ENCODE measurements around the gene RPAP2.
"Not testable (repeated sequence)": the region's sequence is repeated elsewhere in the genome, so short reads cannot be mapped to it uniquely, and the experiment has no call there.

The RPAP2 gene

DNA sequence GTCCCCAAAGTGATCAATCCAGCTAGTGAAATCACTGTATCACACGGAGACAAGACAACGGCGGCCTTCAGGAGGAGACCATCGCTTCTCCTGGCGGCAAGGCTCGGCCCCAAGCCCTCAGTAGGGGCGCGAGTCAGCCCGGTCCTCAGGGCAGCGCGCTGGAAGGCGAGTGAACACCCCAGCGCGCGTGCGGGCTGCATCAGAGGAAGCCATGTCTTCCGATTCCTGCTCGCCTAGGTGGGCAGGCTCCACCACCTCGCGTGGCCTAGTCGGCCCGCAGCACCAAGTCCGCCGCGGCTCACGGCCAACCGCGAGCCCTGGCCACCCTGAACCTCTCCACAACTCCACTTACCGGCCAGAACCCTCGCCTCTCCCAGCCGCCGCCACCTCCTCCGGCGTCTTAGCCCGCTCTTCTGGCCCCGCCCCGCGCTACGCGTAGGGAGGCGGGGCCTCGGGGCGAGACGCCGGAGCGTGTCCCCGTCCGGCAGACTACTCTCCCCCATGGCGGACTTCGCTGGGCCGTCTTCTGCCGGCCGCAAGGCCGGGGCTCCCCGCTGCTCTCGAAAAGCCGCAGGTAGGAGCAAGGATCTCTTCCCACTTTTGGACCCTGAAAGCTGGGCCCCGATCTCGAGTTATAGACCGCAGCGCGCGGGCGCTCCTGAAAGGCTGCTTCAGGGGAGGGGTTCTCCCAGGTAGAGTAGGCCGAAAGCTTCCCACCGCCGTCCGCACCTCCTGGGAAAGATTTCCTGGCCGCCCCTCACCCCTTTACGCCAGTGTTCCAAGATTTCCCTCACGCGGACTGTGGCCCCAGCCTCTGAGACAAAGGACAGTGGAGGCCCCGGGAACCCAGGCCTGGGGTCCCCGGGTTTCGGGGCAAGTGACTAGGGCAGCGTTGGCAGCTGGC, at the start of gene RPAP2, which contains the start of gene GLMN:
Gene RPAP2, plus strand, starts transcription at position 487 of the 904 bp plus-strand sequence. Its CDS starts 15 bp downstream, at position 502.
Gene GLMN, minus strand, starts transcription at position 415 of the 904 bp plus-strand sequence. CDS start 988 bp downstream, outside the sequence.
- peak; percentile 78 to 81 for DNase-seq

DNA sequence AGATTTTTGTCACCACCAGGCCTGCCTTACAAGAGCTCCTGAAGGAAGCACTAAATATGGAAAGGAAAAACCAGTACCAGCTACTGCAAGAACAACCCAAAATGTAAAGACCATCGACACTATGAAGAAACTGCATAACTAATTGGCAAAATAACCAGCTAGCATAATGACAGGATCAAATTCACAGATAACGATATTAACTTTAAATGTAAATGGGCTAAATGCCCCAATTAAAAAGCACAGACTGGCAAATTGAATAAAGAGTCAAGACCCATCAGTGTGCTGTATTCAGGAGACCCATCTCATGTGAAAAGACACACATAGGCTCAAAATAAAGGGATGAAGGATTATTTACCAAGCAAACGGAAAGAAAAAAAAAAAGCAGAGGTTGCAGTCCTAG, 44.1 kb upstream of the RPAP2 start:
- DNase-seq, result not testable (repeated sequence)

DNA sequence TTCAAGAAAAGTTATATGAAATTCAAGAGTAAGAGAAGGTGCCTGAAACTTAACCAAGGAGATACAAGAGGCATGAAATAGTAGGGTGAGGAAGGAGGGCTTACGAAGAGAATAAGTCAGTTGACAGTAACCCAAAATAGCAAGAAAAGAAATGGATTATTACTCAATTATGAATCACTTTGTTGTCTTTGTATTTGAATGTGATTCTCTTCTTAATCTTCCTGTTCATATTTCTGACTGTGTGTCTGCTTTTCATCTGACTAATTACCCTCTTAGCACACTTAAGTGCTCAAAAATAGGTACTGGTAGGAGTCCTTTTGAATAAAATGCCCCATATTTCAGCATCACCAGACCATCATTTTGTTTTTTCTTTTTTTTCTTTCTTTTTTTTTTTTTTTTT, 39.5 kb upstream of the RPAP2 start:
- DNase-seq, result no peak

DNA sequence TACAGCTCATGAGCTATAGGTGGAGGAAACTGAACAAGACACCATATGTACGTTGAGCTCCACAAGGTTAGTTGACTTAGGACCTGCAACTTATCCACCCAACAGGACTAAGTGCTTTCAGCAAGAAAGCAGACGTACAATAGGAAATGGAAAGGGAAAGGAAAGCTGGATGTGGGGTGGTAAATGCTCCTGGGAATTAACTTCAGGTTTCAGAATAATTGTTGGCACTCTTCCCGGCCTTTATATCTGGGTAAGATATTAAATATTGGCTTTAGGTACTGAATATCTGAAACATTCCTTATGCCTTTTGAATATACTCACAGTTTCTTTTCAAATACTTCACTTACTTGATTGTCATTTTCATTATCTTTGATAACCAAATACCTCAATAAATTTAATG, 36.3 kb upstream of the RPAP2 start:
- DNase-seq, result no peak

DNA sequence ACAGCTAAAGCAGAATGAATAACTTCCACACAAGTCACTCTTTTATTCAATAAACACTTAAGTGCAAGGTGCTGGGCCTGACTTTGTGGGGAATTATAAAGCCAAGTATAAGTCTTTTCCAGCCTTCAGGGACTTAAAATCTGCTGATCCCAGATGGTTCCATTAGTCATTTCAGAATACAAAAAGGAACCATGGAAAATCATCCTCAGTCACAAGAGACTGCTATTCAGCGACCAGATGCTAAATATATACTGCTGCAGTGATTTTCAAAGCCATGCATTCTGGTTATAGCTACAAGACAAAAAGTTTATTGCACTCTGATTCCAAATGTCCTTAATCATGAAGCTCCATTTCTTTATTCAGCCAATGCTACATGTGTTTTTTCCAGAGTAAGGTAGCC, 25.8 kb upstream of the RPAP2 start:
- DNase-seq, result peak in 1 of 2 donors; percentile 32

DNA sequence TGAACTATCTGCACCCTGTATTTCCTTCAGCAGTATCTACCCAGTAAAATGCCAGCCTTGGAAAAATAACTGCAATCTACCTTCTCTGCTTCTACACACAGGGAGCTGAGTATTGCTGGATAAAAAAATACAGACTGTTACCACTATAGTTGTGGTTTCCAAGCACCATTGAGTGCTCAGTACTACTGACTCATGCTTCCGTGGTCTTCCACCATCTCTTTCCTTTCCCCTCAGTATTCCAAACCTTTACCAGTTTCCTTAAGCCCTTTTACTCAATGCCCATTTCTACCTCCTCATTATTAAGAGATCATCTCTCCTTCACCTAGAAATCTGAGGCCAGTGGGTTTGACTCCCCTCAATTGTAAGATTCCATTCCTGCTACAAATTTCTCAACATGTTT, 23.9 kb upstream of the RPAP2 start:
- no peak for DNase-seq

DNA sequence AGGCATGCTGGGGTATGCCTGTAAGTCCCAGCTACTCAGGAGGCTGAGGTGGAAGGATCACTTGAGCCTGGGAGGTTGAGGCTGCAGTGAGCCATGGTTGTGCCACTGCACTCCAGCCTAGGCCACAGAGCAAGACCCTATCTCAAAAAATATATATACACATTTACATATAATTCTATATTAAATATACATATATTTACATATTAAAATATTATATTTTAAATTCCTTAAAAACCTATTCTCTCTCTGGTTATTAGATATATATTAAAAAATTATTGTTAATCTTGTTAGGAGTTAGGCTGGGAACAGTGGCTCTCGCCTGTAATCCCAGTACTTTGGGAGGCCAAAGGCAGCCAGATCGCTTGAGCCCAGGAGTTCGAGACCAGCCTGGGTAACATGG, 22.8 kb upstream of the RPAP2 start:
- DNase-seq, result no peak

DNA sequence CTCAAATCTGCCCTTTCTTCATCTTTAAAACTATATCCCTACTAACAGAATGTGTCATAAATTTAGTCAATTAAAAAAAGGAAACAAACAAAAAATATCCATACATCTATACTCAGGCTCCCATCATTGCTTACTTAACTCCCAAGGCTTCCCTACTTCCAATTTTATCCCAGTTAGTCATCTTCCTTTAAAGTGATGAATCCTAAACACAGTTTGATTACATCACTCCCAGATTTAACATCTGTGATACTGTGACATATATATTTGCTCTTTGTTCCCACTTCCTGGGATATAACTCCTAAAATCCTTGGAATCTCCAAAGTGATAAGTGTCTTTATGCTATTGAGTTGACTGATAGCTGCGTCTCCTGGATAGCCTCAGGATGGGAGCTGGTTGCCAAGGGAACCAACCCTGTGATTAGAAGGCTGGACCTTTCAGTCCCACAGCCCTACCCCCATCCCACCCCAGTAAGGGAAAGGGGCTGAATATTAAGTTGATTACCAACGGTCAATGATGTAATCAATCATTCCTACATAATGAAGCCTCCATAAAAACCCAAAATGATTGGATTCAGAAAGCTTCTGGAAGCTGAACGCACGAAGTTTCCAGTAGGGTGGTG, 21.6 kb upstream of the RPAP2 start:
- no peak for DNase-seq

DNA sequence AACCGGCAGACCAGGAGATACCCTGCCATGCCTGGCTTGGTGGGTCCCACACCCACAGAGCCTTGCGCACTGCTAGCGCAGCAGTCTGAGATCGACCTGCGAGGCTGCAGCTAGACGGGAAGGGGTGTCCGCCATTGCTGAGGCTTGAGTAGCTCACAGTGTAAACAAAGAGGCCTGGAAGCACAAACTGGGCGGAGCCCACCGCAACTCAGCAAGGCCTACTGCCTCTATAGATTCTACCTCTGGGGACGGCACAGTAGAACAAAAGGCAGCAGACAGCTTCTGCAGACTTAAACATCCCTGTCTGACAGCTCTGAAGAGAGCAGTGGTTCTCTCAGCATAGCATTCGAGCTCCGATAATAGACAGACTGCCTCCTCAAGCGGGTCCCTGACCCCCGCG, 19.1 kb upstream of the RPAP2 start:
- not testable (repeated sequence) for DNase-seq

DNA sequence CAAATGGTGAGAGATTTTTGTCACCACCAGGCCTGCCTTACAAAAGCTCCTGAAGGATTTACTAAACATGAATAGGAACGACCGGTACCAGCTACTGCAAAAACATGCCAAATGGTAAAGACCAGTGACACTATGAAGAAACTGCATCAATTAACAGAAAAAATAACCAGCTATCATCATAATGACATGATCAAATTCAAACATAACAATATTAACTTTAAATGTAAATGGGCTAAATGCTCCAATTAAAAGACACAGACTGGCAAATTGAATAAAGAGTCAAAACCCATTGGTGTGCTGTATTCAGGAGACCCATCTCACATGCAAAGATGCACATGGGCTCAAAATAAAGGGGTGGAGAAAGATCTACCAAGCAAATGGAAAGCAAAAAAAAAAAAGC, 17.4 kb upstream of the RPAP2 start:
- DNase-seq, result not testable (repeated sequence)

DNA sequence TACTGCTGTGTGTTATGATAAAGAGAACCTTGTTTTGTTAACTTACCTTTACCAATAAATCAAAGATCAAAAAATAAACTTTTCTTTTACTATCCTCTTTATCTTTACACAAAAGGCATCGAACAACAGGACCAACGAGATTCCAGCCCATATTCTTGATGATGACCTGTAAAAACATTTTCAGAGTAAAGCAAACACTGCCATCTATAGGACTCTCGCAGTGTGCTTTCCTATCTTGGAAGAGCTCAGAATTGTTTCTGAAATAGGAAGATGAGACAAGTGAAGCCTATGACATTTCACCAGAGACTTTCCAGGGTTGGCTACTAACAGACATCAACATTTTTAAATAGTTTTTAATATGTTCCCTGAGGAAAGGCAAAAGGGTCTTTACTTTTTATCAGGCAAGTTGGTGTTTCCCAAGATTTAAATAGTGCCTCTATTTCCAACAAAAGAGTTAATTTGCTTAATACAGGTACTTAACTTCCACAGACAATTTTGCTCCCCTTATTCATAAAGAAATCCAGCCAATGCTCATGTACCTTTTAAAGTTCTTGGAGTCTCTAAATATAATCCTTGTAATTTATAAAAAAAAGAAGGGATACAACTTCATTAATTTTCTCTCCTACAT, 7.4 kb upstream of the RPAP2 start:
- DNase-seq, result peak in 1 of 2 donors; percentile 71

DNA sequence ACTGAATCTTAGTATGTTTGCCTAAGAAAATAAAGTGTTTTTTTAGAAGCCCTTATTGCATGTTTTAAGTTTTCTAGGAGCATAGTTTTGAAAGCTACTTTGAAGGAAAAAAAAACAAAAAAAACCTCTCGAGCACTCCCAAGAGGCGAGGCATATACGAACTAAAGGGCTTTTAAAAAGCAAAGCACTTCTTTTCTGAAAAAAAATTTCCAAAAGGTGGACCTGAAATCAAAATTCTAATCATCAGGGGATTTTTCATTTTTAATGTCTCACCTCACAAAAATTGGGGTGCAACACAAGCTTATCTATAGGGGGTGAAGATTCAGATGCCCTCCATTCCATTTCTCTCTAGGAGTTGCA, 666 bp upstream of the RPAP2 start:
- DNase-seq, result no peak

DNA sequence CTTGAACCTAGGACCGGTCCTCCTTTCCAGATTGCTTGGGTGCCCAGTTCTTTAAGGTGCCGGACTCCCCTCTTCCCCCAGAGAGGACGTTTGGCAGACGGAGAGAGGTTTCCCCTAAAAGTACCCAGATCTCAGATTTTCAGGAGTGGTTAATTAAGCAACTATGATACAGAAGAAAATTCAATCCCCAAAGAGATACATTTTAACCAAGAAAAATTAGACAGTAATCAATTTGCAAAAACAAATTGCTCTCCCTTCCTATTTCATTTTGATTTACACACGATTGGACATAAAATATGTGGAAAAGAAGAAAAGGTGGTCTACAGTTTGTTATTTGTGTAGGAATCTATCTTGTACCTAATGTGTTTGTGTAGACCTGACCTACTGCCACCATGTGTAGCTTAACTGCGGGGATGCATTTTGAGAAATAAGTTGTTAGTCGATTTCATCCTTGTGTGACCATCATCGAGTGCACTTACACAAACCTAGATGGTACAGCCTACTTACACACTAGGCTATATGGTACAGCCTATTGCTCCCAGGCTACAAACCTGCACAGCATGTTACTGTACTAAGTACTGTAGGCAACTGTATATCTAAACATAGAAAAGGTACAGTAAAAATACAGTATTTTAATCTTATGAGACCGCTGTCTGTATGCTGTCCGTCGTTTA, 755 bp downstream of the RPAP2 start:
- no peak for DNase-seq

DNA sequence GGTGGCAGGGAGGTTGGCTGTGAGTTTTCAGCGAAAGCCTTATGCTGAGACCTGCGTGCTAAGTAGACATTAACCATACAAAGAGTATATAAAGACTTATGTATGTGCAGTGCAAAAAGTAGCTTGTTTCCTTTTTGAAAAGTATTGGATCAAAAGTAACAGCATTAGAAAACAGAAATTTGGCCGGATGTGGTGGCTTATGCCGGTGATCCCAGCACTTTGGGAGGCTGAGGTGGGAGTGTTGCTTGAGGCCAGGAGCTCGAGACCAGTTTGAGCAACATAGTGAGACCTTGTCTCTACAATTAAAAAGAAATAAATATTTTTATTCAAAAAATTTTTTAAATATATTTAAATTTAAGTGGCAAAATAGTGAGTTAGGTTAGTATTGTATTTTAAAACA, 2.2 kb downstream of the RPAP2 start:
- DNase-seq, result no peak

DNA sequence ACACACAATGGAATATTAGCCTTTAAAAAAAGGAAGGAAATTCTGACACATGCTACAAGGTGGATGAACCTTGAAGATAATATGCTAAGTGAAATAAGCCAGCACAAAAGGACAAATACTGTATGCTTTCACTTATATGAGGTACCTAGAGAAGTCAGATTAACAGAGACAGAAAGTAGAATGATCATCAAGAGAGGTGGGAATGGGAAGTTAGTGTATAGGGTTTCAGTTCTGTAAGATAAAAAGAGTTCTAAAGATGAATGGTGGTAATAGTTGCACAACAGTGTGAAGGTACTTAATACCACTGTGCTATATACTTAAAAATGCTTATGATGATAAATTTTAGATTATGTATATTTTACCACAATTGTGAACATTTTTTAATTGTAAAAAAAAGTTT, 7.2 kb downstream of the RPAP2 start:
- DNase-seq, result no peak

DNA sequence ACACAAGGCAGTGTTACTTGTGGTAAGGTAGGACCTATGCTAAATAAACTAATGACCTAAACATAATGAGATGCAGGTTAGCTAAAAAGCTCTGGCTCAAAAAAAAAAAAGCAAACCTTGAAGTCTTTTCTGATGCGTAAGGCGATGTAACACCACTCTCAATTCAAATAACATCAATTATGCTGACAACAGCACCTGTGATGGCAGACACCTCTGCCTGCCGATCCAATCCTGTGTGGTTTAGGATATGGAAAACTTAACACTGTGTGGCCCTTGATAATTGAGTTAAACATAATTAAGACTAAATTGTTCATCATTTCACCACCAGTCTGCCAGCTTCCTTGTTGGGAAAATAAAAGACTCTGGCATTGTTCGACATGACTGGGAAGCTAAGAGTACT, 9.1 kb downstream of the RPAP2 start:
- no peak for DNase-seq

DNA sequence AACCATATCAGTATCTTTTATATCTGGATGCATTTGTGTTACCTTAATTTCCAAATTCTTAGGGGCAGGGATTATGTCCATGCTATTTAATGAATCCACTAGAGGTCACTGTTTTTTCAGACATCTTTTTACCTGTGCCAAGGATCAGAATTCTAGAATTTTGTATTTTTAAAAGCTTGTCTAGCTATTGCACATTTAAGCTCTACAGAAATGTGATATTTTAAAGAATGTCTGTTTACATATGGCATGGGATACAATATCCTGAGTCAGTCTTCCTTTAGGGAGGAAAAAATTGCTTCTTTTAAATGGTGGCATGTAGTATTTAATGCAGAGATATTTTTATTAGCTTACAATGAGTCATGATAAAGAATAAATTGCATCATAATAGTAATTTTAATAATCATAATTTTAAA, 11.3 kb downstream of the RPAP2 start:
- DNase-seq, result peak in 1 of 2 donors; percentile 44

DNA sequence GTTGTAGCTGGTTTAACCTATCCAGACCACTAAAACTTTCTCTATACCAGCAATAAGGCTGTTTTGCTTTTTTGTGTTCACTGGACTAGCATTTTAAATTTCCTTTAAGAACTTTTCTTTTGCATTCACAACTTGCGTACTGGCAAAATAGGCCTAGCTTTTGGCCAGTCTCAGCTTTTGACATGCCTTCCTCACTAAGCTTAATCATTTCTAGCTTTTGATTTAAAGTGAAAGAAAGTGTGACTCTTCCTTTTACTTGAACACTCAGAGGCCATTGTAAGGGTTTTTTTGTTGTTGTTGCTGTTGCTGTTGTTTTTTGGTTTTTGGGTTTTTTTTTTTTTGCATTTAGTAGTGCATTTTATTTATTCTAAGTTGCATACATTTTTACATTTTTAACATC, 15.2 kb downstream of the RPAP2 start:
- no peak for DNase-seq

DNA sequence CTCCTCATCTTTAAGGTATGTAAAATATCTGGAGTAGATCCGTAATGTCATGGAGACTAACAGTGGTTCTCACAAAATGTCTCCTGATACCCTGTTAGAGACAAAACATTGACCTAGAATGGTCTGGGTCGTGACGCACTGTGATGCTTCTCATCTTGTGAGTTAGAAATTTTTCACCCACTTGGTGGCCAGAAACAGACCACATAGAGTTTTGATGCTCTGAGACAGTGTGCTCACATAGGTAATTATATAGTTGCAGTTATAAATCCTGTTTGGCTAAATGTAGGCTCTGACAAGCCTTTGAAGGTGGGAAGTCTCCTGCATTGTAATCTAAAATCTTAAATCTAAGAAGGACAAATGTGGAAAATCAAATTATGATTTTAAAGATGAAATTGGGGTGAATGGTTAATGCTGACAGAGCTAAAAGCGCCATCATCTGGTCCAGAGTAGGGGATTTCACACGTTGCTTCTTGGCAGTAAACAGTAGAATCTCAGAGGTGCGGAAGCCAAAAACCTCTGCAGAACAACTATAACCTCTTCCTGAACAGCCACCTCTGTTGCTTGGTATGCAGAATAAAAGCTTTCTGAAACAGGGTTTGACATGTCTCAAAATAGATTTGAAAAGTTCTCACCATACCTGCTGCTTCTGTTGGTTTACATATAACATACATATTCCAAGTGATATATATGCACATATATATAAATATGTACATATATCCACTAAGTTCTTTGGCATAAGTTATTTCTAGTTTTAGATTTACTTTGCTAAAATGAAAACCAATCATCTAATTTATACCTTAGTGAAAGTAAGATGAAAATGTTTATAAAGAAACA, 17.1 kb downstream of the RPAP2 start:
- no peak for DNase-seq

DNA sequence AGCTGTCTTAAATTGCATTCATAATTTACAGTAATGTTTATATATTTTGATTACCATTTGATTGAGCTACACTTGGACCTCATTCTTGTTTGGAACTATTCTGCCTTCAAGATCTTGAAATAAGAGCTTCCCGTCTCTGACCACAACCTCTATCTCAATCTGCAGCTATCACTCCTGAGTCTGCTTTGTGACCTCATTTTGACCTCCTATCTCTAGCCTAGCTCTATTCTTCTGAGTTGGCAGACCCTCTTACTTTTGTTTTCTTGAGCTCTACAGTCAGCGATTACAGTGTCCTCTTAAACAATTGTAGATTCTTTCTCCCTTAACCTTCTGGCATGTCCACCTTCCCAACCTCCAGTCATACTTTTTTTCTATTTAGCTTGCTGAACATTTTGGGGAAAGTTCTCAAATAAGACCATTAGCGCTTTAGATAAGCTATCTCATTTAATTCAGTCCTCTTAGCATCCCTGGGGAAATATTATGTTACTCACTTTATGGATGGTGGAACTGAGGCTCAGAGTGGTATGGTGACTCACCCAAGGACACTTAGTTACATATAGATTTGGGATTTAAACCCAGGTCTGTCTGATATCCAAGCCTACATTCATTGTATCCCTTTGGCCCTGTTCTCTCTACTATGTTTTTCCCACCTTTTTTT, 19.1 kb downstream of the RPAP2 start:
- DNase-seq, result no peak
